Myocyte (in vitro differentiated cells): ENCODE results near the gene SIRT7. TPM values are rescaled to one million over a fixed set of nuclear protein-coding genes. Genes with fewer than 3 reads are reported as not detected.
"Not testable (repeated sequence)": the region's sequence is repeated elsewhere in the genome, so short reads cannot be mapped to it uniquely, and the experiment has no call there.

Experiments used
- DNase-seq: peaks from one replicate; pipeline ENCODE4 v3.0.0-alpha.2; 2012; ENCODE audit warnings: low read depth
- total RNA-seq: library from RNA; depleted of rRNA; stranded (reverse); fragments of >200 nt; gene quantifications from 2 replicates; pipeline ENCODE4 v1.2.3, GENCODE V29; 2014

Gene SIRT7
- total RNA-seq, 1 donor from 2014 or later: 20.3 TPM

DNA sequence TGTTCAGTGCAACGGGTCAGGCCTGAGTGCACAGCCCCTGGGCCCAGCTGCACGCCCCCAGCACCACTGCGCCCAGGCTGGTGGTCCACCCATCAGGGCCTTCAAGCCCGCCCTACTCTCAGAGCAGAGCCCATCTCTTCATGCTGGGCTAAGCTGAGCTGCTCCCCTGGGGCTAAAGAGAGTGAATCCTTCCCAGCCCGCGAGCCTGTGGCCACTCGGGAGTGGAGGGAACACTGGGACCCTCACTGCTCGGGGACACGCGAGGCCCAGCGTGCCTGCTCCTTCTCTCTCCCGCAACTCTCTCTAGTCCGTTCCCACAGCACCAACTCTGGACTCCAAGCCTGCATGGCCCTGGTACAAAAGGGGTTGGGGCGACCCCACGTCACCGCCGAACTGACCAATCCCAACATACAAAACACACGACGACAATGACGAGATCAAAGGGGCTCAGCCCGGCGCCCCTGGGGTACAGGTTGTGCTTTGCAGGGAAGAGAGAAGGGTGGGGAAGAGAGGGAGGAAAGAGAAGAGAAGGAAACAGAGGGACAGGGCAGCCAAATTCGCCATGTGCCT lies 4.1 kb upstream of the SIRT7 start:
- DNase-seq: no peak

DNA sequence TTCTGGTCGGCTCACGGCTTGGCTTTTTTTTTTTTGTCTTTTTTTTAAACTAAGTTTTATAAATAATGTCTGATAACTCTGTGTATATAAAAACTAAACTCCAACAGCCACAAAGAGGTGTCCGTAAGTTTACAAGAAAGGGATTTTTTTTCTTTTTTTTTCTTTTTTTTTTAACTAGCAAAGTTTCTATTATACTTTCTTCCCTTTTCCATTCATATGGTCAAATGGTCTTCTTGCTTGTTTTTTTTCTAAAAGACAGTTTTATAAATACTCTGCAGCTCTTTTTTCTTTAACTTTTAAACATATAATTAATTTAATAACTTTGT lies 3.5 kb upstream of the SIRT7 start:
- DNase-seq: no peak

DNA sequence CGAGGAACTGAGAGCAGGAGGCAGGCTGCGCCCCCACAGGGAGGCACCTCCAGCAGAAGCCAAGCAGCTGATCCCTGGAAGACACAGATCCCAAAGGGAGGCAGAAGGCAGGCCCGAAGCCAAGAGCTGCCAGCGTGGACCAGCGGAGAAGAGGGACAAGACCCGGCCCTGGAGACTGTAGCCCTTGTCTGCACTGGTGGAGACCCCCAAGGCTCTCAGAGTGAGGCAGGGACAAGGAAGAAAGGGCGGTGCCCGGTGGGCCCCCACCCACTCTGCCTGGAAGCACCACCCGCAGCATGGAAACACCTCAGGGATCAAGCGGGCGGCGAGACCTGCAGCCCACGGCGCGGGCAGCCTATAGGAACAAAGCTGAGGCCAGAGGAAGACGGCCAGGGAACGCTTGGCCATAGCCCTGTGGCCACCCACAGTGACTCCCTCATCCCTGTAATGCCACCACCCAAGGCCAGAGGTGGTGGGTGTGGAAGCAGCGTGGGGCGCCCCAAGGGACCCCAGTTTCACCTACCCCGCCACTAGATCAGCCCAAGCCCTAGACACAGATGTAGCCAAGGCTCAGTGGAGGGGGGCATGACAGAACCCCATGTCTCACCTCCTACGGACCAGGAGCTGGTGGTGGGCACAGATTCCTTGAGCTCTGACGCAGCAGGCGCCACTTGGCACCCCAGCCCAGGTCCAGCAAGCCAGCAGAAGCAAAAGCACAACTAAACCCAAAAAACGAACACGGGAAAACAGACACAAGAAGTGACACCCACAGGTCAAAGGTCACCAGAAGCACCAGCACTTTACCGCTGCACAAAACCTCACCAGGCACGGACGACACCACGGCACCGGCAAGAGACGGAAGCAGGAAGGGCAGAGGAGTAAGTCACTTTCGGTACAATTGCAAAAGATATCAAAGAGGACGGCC lies 2.9 kb upstream of the SIRT7 start:
- no peak for DNase-seq

DNA sequence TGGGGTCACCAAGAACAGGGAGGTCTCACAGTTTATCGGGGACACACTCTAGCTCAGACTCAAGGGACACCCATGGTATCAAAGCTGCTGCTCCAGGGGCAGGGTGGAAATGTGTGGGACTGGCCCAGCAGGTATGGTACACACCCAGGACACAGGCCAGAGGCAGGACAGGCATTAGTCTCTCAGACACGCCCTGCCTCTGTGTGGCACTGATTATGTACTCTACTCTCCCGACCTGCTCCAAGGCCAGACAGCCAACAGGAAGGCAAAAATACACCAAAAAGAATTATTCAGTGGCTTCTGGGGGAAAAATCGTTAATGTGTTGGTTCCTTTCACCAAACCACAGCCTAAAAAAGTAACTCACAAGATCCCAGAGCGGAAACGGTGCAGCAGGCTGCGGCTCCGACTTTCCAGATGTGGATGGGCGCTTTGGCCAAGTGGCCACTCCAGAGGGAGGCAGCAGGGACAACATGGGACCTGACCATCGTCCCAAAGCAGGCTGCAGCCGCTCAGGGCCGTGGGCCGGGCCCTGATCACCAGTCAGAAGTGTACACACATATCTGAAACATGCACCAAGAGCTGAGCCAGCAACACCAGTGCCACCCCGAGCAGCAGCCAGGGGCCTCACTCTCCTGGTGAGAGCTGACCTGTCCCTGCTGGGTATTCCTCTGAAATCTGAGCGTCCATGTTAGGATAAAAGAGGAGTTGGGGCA lies 1.0 kb upstream of the SIRT7 start:
- no peak for DNase-seq

DNA sequence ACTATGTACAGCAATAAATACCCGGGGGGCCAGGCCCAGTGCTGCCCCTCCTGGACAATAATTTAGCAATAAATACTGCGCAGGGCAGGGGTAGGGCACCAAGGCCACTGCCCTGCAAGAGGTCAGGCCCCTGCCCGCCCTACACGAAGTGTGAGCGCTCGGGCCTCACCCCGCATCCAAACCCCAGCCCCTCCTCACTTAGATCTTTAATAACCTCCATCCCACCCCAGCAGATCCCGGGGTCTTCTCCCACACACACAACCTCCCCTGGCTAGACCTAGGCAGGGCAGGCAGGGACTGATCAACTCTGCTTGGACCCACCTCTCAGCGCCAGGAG lies 325 bp upstream of the SIRT7 start:
- DNase-seq: not testable (repeated sequence)

DNA sequence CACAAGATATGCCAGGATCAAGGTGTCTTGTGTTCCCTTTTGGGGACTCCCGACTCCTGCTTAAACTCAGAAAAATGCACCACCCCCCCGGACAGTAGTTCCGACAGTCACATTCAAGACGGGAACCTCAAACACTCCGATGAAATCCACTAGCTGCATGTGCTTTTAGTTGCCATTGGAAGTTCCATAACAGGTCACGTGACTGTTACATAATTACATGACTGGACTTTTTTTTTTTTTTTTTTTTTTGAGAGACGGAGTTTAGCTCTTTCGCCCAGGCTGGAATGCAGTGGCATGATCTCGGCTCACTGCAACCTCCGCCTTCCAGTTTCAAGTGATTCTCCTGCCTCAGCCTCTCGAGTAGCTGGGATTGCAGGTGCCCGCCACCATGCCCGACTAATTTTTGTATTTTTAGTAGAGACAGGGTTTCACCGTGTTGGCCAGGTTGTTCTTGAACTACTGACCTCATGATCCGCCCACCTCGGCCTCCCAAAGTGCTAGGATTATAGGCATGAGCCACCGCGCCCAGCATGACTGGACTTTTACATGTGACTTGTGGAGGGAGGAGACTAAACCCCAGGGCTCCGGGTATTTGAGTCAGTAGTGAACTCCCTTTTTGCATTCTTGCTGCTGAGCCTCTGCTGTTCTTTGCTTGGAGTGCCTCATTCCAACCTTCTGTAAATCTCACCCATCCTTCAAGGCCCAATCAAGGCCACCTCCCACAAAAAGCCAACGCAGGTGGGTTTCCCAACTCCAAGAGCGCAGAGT lies 1.6 kb downstream of the SIRT7 start:
- DNase-seq: peak; percentile 68

DNA sequence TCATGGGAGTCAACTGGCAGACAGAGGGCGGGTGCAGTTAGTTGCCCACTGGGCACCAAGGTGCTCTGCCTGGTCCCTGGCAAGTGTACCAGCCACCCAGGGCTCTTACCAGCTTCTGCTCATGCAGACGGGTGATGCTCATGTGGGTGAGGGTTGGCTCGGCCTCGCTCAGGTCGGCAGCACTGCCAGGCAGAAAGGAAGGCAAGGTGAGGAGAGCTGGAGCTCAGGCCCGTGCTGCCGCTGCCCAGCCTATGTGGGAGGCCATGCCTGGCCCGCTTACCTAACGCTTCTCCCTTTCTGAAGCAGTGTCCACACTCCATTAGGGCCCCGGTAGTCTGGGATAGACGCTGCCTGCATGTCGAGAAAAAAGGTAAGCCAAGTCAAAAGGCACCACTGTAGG lies 2.6 kb downstream of the SIRT7 start:
- DNase-seq: no peak

DNA sequence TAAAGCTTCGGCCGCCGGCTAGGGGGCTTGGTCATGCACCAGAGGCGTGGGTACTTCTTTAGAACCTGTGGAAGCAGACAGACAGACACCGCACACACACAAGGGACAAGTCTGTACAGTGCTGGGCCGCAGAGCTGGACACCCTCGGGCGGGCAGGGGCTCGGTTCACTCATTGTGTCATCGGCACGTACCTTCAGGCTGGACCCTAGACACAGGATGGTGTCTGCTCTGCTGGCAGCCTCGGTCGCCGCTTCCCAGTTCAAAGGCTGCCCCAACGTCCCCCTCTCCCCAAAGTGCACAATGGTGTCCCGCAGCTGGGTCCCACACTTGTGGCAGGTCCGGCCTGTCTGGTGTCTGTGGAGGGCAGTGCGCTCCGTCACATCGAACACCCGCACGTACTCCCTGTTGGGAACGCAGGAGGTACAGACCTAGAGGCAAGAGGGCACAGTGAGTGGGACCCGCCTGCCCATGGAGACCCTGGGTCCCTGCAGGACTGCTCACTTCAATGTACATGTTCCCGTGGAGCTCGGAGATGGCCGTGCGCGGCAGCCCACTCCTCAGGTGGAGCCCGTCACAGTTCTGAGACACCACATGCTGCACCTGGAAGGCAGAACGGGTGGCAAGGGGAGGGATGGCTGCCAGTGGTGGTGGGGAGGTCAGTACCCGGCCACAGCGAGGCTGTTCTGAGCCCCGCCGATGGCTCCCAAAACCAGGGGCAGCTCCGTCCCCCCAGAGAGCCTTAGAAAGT lies 3.7 kb downstream of the SIRT7 start:
- DNase-seq: no peak

DNA sequence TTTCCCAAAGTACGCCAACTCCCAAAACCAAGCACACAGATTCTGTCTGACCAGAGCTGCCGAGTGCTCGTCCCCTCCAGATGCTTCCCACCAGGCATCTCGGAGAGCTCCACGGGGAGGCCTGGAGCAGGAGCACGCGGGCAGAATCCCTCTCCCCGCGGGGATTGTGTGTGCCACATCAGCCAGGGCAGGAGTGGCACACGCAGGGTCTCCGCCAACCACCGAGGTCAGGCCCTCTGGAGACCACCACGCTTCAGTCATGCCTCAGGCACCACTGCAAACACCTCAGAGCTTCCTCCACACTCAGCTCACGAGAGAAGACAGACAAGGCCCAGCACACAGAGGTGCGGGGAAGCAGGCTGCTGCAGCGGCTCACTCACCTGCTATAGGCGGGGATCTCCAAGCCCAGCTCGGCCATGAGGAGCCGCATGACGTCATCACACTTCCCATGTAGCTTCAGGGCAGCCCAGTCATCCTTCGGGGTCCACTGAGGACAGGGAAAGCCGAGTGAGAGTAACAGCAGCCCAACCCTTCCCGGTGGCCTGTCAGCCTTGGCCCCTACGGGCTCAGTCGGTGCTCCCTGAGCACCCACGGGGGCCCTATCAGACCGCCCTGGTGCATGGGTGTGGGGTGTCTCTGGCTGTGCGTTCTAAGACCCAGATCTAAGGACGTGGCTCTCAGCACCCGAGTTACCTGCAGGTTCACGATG lies 4.4 kb downstream of the SIRT7 start:
- no peak for DNase-seq

DNA sequence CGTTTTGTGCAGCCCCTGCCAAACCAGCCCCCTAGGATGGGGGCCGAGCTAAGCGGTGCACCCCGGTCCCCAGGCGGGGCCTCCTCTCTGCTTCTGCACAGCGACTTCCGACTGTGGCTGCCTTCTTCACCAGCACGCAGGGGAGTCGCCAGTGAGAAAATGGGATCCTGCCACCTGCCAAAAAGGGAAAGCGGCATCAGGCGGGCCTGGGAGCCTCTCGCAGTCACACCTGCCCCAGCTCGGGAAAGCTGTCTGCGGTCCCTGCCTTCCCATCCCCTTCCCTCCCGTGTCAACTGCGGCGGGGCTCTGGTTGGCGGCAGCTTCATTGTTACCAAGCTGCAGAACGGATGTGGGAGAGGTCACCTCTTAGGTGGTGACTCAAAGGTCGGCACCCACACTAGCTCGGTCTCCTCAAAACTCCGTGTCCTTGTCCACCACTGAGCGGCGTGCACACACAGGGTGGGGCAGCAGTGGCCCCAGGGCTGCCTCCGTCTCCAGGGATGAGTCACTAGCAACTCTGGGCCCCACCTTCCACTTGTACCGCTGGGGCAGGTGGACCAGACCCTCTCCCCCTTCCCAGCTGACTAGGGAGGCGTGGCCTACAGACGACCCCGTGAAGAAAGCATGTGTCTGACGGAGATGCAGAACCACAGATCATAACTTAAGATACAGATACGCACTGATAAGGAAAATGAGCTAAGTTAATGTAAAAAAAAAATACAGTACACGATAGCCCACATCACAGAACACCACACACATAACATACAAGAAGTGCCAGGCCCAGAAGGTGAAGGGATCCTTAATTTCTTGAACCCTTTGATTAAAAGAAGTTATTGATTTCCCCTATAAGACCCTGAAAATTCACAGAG lies 5.3 kb downstream of the SIRT7 start:
- no peak for DNase-seq

DNA sequence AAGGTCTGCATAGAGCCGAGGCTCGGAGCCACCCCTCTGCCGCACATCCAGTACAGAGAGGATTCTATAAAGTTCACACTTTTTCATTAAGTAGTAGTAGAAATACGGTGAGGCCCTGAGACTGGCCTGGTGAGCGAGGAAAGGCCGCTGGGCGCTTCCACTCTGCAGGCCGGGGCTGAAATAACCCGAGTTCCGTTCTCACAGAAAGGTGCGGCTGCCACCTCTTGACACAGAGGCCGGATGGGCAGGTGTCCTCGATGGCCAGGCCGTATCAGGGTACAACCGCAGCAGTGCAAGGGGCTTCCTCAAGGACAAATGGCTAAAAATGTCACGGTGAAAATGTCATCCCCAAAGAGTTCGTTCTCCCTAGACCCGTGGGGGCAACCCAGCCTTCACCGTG lies 6.0 kb downstream of the SIRT7 start:
- DNase-seq: no peak

DNA sequence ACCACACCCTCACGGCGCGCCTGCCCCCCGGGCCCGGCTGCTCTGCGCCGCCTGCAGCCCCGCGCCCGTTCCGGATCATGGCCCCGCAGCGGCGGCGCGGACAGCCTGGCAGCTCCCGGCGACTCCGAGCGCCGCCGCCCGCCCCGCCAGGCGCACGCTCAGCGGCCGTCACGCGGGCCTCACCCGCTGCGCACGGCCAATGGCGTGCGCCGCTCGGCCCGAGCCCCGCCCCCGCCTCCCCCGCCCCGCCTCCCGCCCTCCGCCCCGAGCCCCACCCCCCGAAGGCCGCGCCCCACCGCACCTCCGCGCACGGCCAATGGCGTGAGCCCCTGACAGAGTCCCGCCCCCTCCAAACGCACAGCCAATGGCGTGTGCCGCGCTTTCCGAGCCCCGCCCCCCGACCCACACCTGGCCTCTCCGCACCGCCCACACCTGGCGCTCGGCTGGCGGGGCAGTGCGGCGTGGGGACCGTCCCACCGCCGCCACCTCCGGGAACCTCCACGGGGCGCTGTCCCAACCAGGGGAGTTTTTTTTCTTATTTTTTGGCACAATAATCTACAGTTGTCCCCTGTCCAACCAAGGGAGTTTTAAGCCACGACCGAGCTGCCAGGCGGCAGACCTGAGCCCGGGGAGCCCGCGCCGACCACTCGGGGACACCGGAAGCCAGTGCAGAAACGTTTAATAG lies 6.6 kb downstream of the SIRT7 start, which contains the start of gene PCYT2:
PCYT2 (minus strand) TSS at position 123 of the 685 bp plus-strand sequence; CDS start at position 79, 44 bp downstream.
- DNase-seq: peak; percentile 86

DNA sequence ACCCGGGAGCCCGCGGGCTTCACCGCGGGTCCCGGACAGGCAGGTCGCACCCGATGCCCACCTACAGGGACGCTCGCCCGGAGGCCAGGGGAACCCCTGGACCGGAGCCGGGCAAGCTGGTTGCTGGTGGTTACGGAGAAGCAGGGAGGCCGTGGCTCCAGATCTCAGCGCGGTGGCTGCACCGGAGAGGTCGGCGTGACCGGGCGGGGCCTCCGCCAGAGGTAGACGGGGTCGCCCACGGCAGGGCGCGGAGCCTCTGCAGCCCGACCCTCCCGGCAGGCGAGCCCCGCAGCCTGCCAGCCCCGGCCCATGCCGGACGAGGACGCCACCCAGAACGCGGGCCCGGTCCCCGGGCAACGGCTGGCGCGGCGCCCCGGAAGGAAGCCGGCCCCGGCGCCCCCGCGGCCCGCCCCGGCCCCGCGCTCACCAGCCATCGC lies 7.1 kb downstream of the SIRT7 start:
- no peak for DNase-seq

DNA sequence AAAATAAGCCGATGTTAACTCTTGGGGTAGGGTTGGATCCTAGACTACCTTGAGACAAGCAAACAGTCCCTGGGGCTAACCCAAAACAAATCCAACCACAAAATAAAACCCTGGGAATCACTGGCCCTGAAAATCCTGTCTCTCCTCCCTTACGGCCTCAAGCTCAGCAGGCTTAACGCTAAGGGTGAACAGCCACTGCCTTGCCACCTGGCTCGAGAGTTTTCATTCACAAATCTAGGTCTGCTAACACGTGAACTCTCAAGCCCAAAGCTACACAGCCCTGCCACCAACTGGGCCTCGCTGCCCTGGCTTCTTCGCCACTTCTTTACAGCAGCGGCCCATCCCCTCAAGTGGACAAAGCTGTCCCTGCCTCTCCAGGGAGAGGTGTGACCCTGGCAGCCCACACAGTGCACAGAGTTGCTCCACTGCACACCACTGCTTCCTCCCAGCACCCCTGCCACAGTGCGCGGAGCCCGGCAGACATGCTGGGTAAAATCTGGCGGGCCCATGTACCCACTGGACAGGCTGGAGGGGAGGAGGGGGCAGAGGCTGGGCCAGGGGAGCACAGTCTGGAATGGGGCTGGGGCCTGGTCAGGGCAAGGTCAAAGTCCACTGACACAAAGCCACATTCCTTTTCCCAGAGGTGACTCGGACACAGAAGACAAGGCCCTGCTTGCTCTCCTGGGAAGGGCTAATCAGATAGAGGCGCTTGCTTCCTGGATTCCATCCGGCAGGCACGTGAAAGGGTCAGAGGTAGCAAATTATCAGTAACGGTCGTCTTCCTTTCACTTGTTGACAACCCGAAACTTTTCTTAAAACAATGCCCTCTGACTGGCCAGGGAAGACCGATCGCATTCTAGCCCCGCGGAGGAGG lies 7.8 kb downstream of the SIRT7 start:
- no peak for DNase-seq

DNA sequence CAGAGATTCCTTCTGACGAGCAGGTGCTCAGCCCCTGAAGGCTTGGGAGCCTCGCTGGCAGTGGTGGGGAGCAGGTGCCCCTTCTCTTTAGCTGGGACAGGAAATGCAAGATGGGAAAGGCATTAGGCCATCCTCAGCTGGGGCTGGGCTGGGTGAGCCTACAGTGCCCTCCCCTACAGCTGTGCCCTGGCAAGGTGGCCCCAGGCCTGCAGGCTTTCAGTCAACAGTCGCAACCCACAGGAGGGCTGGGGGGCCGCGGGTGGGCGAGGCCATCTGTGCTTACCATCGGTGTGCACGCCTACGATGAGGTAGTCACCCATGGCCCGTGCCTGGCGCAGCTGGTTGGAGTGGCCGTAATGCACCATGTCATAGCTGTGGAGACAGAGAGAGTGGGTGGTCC lies 8.7 kb downstream of the SIRT7 start:
- DNase-seq: no peak

DNA sequence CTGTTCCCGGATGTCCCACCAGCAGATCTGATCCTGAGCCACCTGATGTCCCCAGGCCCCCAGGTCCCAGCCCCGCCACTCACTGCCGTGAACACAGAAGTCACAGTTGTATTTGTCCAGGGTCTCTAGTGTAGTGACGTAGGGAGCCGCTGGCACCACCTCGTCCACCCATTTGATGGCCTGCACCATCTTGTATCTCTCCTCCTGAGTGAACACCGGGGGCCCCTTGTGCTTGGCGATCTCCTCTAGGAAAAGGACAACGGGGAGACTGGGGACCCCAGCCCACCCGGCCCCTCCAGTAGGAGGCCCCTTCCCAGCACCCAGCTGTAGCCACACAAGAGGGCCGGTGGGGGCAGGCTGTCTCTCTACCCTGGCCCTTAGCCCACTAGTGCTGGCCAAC lies 9.2 kb downstream of the SIRT7 start:
- DNase-seq: no peak
